H1 (cell line): ENCODE data around the gene TNNI3. TPM values are rescaled to one million over a fixed set of nuclear protein-coding genes. Genes with fewer than 3 reads are reported as not detected.

Experiments
- BRCA1 ChIP-seq: IDR thresholded peaks from 2 replicates; pipeline ENCODE4 v1.6.1; 2012; ENCODE audit warnings: low read depth, low read length, improper control_type of control experiment
- CHD2 ChIP-seq: IDR thresholded peaks from 2 replicates; pipeline ENCODE4 v1.6.1; 2012; ENCODE audit warnings: low read length, improper control_type of control experiment
- CTBP2 ChIP-seq: IDR thresholded peaks from 2 replicates; pipeline ENCODE4 v1.7.0; 2011; ENCODE audit warnings: borderline replicate concordance, mild to moderate bottlenecking, moderate library complexity, mixed read lengths, low read length; ENCODE audit not compliant: insufficient read depth, insufficient read length
- EGR1 ChIP-seq: IDR thresholded peaks from 2 replicates; pipeline ENCODE4 v1.6.1; 2011; ENCODE audit warnings: low read depth, low read length, borderline replicate concordance
- GABPA ChIP-seq: IDR thresholded peaks from 2 replicates; pipeline ENCODE4 v1.6.1; 2011; ENCODE audit warnings: mild to moderate bottlenecking, low read length, moderate library complexity, borderline replicate concordance; ENCODE audit not compliant: insufficient read depth
- JUN ChIP-seq: IDR thresholded peaks from 2 replicates; pipeline ENCODE4 v1.6.1; 2011; ENCODE audit warnings: low read depth, mild to moderate bottlenecking, improper control_type of control experiment, low read length
- KDM1A ChIP-seq: fragments of 200-600, 300-600 bp; sonication (generic); IDR thresholded peaks from 2 replicates; pipeline ENCODE4 v1.7.1; 2016; ENCODE audit warnings: mild to moderate bottlenecking, low read length, borderline replicate concordance
- KDM4A ChIP-seq: IDR thresholded peaks from one replicate; pipeline ENCODE4 v1.7.1; 2012; ENCODE audit warnings: low read depth, mild to moderate bottlenecking, moderate library complexity, low read length, inconsistent platforms; ENCODE audit not compliant: severe bottlenecking
- KDM5A ChIP-seq: fragments of 200-600 bp; IDR thresholded peaks from 2 replicates; pipeline ENCODE4 v1.7.1; 2012; ENCODE audit warnings: mild to moderate bottlenecking, low read length, inconsistent platforms, mixed read lengths
- PHF8 ChIP-seq: fragments of 200-600 bp; sonication (generic); conservative IDR thresholded peaks from 2 replicates; pipeline ENCODE4 v1.7.1; 2012; ENCODE audit warnings: low read depth, mild to moderate bottlenecking, inconsistent platforms, low read length, moderate library complexity
- RAD21 ChIP-seq, 2 experiments: IDR thresholded peaks in 1 of 2; conservative IDR thresholded peaks in 1 of 2; 2 replicates each; pipeline ENCODE4 v1.6.1; 2011; ENCODE audit warnings: low read depth in 2 of 2, low read length in 2 of 2, improper control_type of control experiment in 1 of 2, inconsistent platforms in 1 of 2, mild to moderate bottlenecking in 1 of 2, moderate library complexity in 1 of 2
- RBBP5 ChIP-seq: IDR thresholded peaks from 2 replicates; pipeline ENCODE4 v1.7.1; 2012; ENCODE audit warnings: low read depth, mild to moderate bottlenecking, inconsistent platforms, low read length, moderate library complexity, borderline replicate concordance
- RNF2 ChIP-seq: fragments of 200-900, 300-1000 bp; sonication (generic); IDR thresholded peaks from 2 replicates; pipeline ENCODE4 v1.7.1; 2016; ENCODE audit warnings: borderline replicate concordance, low read depth, mild to moderate bottlenecking, antibody characterized with exemption, low read length; ENCODE audit not compliant: poor library complexity, severe bottlenecking; ENCODE audit errors: missing control alignments
- SIN3A ChIP-seq, 2 experiments: IDR thresholded peaks in 1 of 2; conservative IDR thresholded peaks in 1 of 2; 2 replicates each; pipeline ENCODE4 v1.6.1; 2011 to 2012; ENCODE audit warnings: low read length in 2 of 2, improper control_type of control experiment in 1 of 2, low read depth in 1 of 2, mild to moderate bottlenecking in 1 of 2
- SP2 ChIP-seq: IDR thresholded peaks from 2 replicates; pipeline ENCODE4 v1.6.1; 2012; ENCODE audit warnings: mild to moderate bottlenecking, low read length, inconsistent platforms
- SP4 ChIP-seq: IDR thresholded peaks from 2 replicates; pipeline ENCODE4 v1.6.1; 2012; ENCODE audit warnings: low read length, inconsistent platforms
- TBP ChIP-seq: IDR thresholded peaks from 2 replicates; pipeline ENCODE4 v1.6.1; 2011; ENCODE audit warnings: low read depth, low read length, improper control_type of control experiment
- TEAD4 ChIP-seq: IDR thresholded peaks from 2 replicates; pipeline ENCODE4 v1.6.1; 2012; ENCODE audit warnings: low read depth, low read length, inconsistent platforms, mixed read lengths
- YY1 ChIP-seq: IDR thresholded peaks from 2 replicates; pipeline ENCODE4 v1.6.1; 2011; ENCODE audit warnings: low read depth, mild to moderate bottlenecking, low read length
- polyA plus RNA-seq, 7 experiments: library from polyadenylated mRNA; depleted of rRNA in 3 of 7; stranded (reverse) in 5 of 7; unstranded in 2 of 7; fragments of >200 nt in 5 of 7; fragments of 200-250 nt in 2 of 7; gene quantifications; 1 replicate in 5 of 7; 2 replicates in 1 of 7; 4 replicates in 1 of 7; pipeline versions ENCODE4 v1.2.1 to v1.2.3, GENCODE V29; 2011 to 2013; ENCODE audit warnings: missing spikeins in 2 of 7, mixed read lengths in 2 of 7
- total RNA-seq: library from RNA; stranded (reverse); fragmentation: NEBNext Ultra II Directional; extraction: Animal tissue kit (Norgen Biotek cat#: 25700); gene quantifications from 2 replicates; pipeline ENCODE4 v1.2.1, GENCODE V29; 2021
- TF ChIP-seq, protein P1 (sequence below): IDR thresholded peaks from 2 replicates; pipeline ENCODE4 v1.6.1; 2012; ENCODE audit warnings: inconsistent platforms

The TNNI3 gene
- total and polyA plus RNA-seq, 2 of the 8 experiments (the other 6 are each of a cell fraction or from before 2014, with no cell fraction given): 16.9 to 56.0 TPM

- TF ChIP-seq JUN (no peak), TBP (no peak), KDM5A (no peak), CTBP2 (no peak), SIN3A (conservative IDR thresholded peaks at IDR 0.05 in 1 of 2, IDR thresholded peaks at IDR 0.05 in 1 of 2; ENCODE audit: low read depth in 1 of 2, low read length in 2 of 2) (peak in 1 of 2 experiments; percentile 48; a peak in 1 of 4 replicates), SP4 (peak; percentile 92; the same call in 1 of the 2 replicates), CHD2 (no peak), TEAD4 (no peak), RAD21 (IDR thresholded peaks at IDR 0.05 in 1 of 2, conservative IDR thresholded peaks at IDR 0.05 in 1 of 2; ENCODE audit: low read depth in 2 of 2, low read length in 2 of 2) (no peak), GABPA (no peak), KDM1A (no peak), EGR1 (peak; percentile 88), RNF2 (no peak), YY1 (no peak), BRCA1 (no peak), KDM4A (peak; percentile 75), SP2 (no peak), PHF8 (0 out of 2 replicates have a peak, but pooled peaks have one; percentile 56), RBBP5 (no peak)
- TF ChIP-seq, protein P1, sequence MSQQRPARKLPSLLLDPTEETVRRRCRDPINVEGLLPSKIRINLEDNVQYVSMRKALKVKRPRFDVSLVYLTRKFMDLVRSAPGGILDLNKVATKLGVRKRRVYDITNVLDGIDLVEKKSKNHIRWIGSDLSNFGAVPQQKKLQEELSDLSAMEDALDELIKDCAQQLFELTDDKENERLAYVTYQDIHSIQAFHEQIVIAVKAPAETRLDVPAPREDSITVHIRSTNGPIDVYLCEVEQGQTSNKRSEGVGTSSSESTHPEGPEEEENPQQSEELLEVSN: peak; percentile 90
These were observed 1.1 kb downstream of the TNNI3 start (continued) for GRCh38 chr19:55156202-55157063.
